Articular chondrocyte of knee joint (primary cell): ENCODE results near the gene MOGAT2. TPM values are rescaled to one million over a fixed set of nuclear protein-coding genes. Genes with fewer than 3 reads are reported as not detected.

Source experiments
- small RNA-seq: library from RNA; depleted of rRNA; stranded (forward); fragments of <200 nt; gene quantifications from one replicate; pipeline ENCODE3, GENCODE V24; 2012
- total RNA-seq: library from RNA; depleted of rRNA; stranded (reverse); fragments of >200 nt; gene quantifications from 2 replicates; pipeline ENCODE4 v1.2.3, GENCODE V29; 2012

Gene MOGAT2
- 0.13 TPM in 1 of 2 replicates, not detected in the other for total RNA-seq

GRCh38 chr11:75717608-75718418 lies at the start of gene MOGAT2:
Gene MOGAT2 (plus strand): TSS chr11:75717838. CDS start chr11:75717889, 51 bp downstream.

DNA sequence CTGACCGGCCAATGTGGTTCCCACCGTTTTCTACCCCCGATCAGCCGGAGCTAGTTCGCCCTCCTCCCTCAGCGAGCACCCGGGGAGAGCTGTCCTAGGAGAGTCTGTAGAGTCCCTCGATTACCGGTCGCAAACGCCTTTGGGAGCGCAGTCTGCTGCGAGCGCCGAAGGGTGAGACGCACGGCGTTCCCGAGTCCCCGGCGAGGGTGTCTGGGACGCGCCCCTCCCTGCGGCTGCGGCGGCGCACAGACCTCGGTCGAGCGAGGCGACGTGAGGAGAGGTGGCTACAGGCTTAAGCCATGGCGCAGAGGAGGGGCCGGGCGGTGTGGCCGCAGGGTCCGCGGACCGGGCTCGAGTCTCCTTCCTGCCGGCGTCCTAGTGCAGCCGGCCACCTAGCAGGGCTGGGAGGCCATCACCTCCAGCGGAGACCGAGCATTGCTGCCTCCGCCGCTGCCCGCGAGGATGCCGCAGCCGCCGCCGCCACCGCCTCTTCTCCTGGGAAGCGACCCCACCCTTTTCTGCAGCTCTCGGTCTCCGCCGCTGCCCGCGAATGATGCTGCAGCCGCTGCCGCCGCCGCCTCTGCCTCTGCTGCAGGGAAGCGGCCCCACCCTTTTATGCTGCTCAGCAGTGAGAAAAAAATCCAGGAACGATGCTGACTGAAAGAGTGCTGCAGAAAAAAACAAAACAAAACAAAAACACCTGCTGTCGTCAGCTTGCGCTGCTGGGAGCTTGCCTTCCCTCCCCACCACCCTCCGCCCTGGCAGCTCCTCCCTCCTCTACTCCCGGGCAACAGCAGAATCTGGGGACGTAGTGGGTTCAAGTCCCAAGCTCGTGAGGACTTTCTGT lies 49.0 kb upstream of the MOGAT2 start, which contains the start of gene MAP6:
Gene MAP6 (minus strand): TSS at position 588 of the 847 bp plus-strand sequence. CDS start 669 bp downstream, outside the sequence.

DNA sequence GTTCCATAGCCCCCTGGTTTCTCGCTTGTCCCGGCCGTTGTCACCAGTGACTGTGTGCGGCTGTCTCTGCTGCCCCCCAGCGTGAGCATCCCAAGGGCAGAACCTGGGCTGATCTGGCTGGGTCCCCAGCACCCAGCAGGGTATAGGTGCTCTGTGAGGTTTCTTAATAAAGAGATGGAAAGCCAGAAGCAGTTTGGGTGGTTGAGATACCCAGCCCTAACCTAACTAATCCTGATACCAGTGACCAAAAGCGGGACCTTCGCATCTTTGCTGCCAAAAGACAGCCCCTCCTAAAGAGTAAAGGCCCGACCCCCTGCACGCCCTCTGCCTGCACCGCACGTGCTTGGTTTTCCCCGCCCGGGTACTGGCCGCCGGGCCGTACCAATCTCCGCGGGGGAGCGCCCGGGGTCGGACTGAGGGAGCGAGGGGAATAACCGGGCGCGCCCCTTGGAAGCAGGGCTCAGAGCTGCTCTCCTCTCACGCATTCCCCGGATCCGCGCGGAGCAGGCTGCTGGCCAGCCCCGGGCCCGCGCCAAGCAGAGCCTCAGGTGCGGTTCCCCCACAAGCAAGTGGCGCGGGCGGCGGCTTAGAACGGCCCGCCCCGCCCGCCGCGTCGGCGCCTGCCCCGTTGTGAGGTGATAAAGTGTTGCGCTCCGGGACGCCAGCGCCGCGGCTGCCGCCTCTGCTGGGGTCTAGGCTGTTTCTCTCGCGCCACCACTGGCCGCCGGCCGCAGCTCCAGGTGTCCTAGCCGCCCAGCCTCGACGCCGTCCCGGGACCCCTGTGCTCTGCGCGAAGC lies 50.7 kb downstream of the MOGAT2 start, which contains the start of gene DGAT2:
Gene DGAT2 (plus strand): TSS at position 667 of the 797 bp plus-strand sequence. CDS start 214 bp downstream, outside the sequence.

Small RNA genes lying within 50 kb of the gene (small RNA-seq; reads per million reads assigned to genes)
- not detected for gene RN7SL786P

Other genes starting within 250 kb of the MOGAT2 start
- gene GDPD5, start 191.9 kb upstream of the MOGAT2 start, total RNA-seq: 19.2 and 22.1 TPM in 2 replicates
- 850 and 954 TPM in 2 replicates for gene SERPINH1, start 155.6 kb upstream of the MOGAT2 start, total RNA-seq
- 2.6 and 5.0 TPM in 2 replicates for gene MAP6, start 48.8 kb upstream of the MOGAT2 start, total RNA-seq
- gene DGAT2, start 50.9 kb downstream of the MOGAT2 start, total RNA-seq: 2.4 TPM in 2 replicates
- gene UVRAG, start 97.4 kb downstream of the MOGAT2 start, total RNA-seq: 23.1 and 27.2 TPM in 2 replicates